ENCODE data around the gene ZBTB37. TPM values are rescaled to one million over a fixed set of nuclear protein-coding genes. Genes with fewer than 3 reads are reported as not detected.

The ZBTB37 gene
- total and polyA plus RNA-seq, 9 of the 15 experiments (the other 6 are each of a cell fraction or from before 2014, with no cell fraction given): 1.3 to 13.9 (median 5.4) TPM

DNA sequence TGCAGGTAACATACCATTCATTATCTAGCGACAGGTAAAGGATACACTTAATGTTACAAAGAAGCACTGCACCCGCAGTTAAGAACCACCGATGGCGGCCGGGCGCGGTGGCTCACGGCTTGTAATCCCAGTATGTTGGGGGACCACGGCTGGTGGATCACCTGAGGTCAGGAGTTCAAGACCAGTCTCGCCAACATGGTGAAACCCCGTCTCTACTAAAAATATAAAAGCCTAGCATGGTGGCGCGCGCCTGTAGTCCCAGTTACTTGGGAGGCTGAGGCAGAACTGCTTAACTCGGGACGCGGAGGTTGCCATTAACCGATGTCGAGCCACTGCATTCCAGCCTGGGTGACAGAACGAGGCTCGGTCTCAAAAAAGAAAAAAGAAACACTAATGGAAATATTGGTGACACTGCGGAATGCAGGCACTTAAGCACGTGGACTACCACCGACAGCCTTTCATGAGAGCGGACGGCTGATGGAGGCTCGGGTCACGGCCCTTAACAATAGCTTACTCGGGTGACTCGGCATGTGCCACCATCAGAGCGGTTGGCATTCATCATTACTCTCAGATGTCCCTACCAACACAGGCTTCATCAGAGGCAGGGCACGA is 933 bp upstream of the ZBTB37 start:
- ATAC-seq: no peak
- POLR2A ChIA-PET: interaction anchor here (0.8 to 9.7 kb wide), 29 partner anchors 10 to 1156 kb away, joined by 3 to 183 read pairs (median 6); partner anchors contain the start of genes CENPL, DARS2, MRPS14 and PRDX6
- peak in 2 of 4 experiments; percentile 47 to 58 for DNase-seq (ENCODE audit: extremely low read depth in 1 of 4, low spot score in 3 of 4)
- TF ChIP-seq, protein P1, sequence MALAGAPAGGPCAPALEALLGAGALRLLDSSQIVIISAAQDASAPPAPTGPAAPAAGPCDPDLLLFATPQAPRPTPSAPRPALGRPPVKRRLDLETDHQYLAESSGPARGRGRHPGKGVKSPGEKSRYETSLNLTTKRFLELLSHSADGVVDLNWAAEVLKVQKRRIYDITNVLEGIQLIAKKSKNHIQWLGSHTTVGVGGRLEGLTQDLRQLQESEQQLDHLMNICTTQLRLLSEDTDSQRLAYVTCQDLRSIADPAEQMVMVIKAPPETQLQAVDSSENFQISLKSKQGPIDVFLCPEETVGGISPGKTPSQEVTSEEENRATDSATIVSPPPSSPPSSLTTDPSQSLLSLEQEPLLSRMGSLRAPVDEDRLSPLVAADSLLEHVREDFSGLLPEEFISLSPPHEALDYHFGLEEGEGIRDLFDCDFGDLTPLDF (CRISPR knock-in tag; IDR thresholded peaks at IDR 0.05): peak; percentile 86
- 0 out of 2 replicates have a peak, but pooled peaks have one; percentile 48 for TF ChIP-seq SRSF3 (IDR thresholded peaks at IDR 0.05; ENCODE audit: insufficient read depth, low read length)
- 0 out of 2 replicates have a peak, but pooled peaks have one; percentile 73 for TF ChIP-seq CBFB (CRISPR knock-in tag; IDR thresholded peaks at IDR 0.05)
- 0 out of 2 replicates have a peak, but pooled peaks have one; percentile 0 for TF ChIP-seq ZNF551 (CRISPR knock-in tag; IDR thresholded peaks at IDR 0.05)
- TF ChIP-seq ZNF79 (CRISPR knock-in tag; IDR thresholded peaks at IDR 0.05; ENCODE audit: low read depth): no peak
- TF ChIP-seq, protein P2, sequence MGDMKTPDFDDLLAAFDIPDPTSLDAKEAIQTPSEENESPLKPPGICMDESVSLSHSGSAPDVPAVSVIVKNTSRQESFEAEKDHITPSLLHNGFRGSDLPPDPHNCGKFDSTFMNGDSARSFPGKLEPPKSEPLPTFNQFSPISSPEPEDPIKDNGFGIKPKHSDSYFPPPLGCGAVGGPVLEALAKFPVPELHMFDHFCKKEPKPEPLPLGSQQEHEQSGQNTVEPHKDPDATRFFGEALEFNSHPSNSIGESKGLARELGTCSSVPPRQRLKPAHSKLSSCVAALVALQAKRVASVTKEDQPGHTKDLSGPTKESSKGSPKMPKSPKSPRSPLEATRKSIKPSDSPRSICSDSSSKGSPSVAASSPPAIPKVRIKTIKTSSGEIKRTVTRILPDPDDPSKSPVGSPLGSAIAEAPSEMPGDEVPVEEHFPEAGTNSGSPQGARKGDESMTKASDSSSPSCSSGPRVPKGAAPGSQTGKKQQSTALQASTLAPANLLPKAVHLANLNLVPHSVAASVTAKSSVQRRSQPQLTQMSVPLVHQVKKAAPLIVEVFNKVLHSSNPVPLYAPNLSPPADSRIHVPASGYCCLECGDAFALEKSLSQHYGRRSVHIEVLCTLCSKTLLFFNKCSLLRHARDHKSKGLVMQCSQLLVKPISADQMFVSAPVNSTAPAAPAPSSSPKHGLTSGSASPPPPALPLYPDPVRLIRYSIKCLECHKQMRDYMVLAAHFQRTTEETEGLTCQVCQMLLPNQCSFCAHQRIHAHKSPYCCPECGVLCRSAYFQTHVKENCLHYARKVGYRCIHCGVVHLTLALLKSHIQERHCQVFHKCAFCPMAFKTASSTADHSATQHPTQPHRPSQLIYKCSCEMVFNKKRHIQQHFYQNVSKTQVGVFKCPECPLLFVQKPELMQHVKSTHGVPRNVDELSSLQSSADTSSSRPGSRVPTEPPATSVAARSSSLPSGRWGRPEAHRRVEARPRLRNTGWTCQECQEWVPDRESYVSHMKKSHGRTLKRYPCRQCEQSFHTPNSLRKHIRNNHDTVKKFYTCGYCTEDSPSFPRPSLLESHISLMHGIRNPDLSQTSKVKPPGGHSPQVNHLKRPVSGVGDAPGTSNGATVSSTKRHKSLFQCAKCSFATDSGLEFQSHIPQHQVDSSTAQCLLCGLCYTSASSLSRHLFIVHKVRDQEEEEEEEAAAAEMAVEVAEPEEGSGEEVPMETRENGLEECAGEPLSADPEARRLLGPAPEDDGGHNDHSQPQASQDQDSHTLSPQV (IDR thresholded peaks at IDR 0.05): no peak
- TF ChIP-seq BRCA1 (IDR thresholded peaks at IDR 0.05): no peak
- peak; percentile 83; the same call in 1 of the 2 replicates for TF ChIP-seq BRCA1 (CRISPR knock-in tag; IDR thresholded peaks at IDR 0.05)
- TF ChIP-seq MYC (IDR thresholded peaks at IDR 0.05; ENCODE audit: low read depth, low read length): no peak
- no peak for TF ChIP-seq MYC (CRISPR knock-in tag; IDR thresholded peaks at IDR 0.05; ENCODE audit: borderline replicate concordance, low read depth)
- peak; percentile 81 for TF ChIP-seq ZBTB1 (CRISPR knock-in tag; IDR thresholded peaks at IDR 0.05; ENCODE audit: borderline replicate concordance, low read depth)
- 0 out of 2 replicates have a peak, but pooled peaks have one; percentile 20 for TF ChIP-seq SMARCA5 (IDR thresholded peaks at IDR 0.05)
- TF ChIP-seq, protein P3, sequence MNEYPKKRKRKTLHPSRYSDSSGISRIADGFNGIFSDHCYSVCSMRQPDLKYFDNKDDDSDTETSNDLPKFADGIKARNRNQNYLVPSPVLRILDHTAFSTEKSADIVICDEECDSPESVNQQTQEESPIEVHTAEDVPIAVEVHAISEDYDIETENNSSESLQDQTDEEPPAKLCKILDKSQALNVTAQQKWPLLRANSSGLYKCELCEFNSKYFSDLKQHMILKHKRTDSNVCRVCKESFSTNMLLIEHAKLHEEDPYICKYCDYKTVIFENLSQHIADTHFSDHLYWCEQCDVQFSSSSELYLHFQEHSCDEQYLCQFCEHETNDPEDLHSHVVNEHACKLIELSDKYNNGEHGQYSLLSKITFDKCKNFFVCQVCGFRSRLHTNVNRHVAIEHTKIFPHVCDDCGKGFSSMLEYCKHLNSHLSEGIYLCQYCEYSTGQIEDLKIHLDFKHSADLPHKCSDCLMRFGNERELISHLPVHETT (CRISPR knock-in tag; conservative IDR thresholded peaks at IDR 0.05 in 1 of 2, IDR thresholded peaks at IDR 0.05 in 1 of 2): no peak
- peak; percentile 21; the same call in 1 of the 2 replicates for TF ChIP-seq POLR2AphosphoS2 (IDR thresholded peaks at IDR 0.05; ENCODE audit: low read length)
- TF ChIP-seq HDGF (IDR thresholded peaks at IDR 0.05): 0 out of 2 replicates have a peak, but pooled peaks have one; percentile 28

More for the DNA sequence above, 933 bp upstream of the ZBTB37 start:
- Histone ChIP-seq H3K9me1 (ENCODE audit: control insufficient read depth, insufficient read depth, low read length) (peaks cover 2% of the 10 kb centered on the region), H3K27ac (ENCODE audit: extremely low read depth, low read depth, low read length) (peak overlapping the region; percentile 95), H2AFZ (ENCODE audit: low read depth, low read length) (peak overlapping the region; percentile 25; the same call in 1 of the 2 replicates), H3K9me3 (replicated peaks; ENCODE audit: control insufficient read depth, insufficient read depth, low read depth, low read length) (no peaks in the 10 kb centered on the region), H3K36me3 (ENCODE audit: control insufficient read depth, insufficient read depth, low read length) (peaks cover 58% of the 10 kb centered on the region), H4K20me1 (replicated peaks; ENCODE audit: control insufficient read depth, insufficient read depth, low read length) (peaks cover 47% of the 10 kb centered on the region), H3K79me2 (ENCODE audit: control insufficient read depth, insufficient read depth, low read length) (peaks cover 79% of the 10 kb centered on the region), H3K27me3 (ENCODE audit: control insufficient read depth in 2 of 2, insufficient read depth in 2 of 2, low read length in 2 of 2) (no peaks in the 10 kb centered on the region; a peak in 1 of 5 replicates), H3K4me3 (peak overlapping the region; percentile 86), H3K4me1 (replicated peaks in 1 of 2; ENCODE audit: control insufficient read depth in 2 of 2, insufficient read depth in 2 of 2, low read length in 2 of 2) (peaks cover 17 to 34% of the 10 kb centered on the region in 2 experiments), H3K4me2 (ENCODE audit: insufficient read depth, low read length) (peak overlapping the region; percentile 100), H3K9ac (ENCODE audit: insufficient read depth in 1 of 2, low read depth in 2 of 2, low read length in 2 of 2) (peak overlapping the region; percentile 92 to 97)
- no peak for FAIRE-seq
- under 1% methylated on average over 32 of the region's 32 CpGs for WGBS (ENCODE audit: insufficient coverage, low coverage, missing lambda C conversion rate)
- CTCF ChIA-PET (ENCODE audit: low intra/inter-chr PET ratio): no interaction called here
- TSS peak; percentile 54 for BruUV-seq (replicated peaks)
- in situ Hi-C loops (cut with MboI) (no loop called here), intact Hi-C loops (cut with micrococcal nuclease) (loop anchor here (5.0 kb wide), 1 partner anchor 390 kb away; the partner anchor contains the start of gene PRDX6)

All from K562 (cell line).